ENCODE measurements around the gene CYP51A1.

DNA sequence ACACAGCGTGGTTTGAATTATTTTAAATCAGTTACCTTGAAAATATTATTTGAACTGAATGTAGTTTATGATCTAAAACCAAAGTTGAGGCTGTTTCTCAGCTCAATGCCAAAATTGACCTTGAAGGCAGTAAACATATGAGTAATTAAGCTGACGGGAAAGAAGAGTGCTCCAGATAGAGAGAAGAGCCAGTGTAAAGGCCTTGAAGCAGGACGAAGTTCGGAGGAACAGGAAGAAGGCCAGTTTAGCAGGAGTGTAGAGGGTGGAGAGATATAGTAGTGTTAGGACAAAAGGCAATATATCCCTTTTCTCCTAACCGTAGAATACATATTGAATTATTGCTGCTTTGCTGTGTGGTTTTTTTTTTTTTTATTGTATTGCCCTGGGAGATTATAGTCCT lies 63.2 kb downstream of the CYP51A1 start:
- no peak for TF ChIP-seq CTCF (IDR thresholded peaks at IDR 0.05)
- no peak for TF ChIP-seq POLR2A (IDR thresholded peaks at IDR 0.05)
